ENCODE data around the gene ODF2. TPM values are rescaled to one million over a fixed set of nuclear protein-coding genes. Genes with fewer than 3 reads are reported as not detected.

Gene ODF2
- polyA plus RNA-seq, 2 of the 4 experiments (the other 2 are of a cell fraction), result 24.7 to 29.6 TPM

- WGBS (ENCODE audit: missing lambda C conversion rate), result 93% methylated on average over 7 of the region's 7 CpGs
- POLR2A ChIA-PET, result no interaction called here
- Histone ChIP-seq H3K4me3 (no peak overlapping the region), H3K4me2 (no peak overlapping the region), H3K4me1 (peaks cover 16% of the 10 kb centered on the region), H3K27ac (no peak overlapping the region), H3K9me3 (no peaks in the 10 kb centered on the region)
- CTCF ChIA-PET, result interaction anchor here (1.0 kb wide), 1 partner anchor 135 kb away, joined by 3 read pairs; no protein-coding TSS in a partner anchor
- FAIRE-seq (no peak), ATAC-seq (no peak), DNase-seq (ENCODE audit: low read depth in 1 of 2, low spot score in 1 of 2) (no peak)
- TF ChIP-seq PHF8 (IDR thresholded peaks at IDR 0.05; ENCODE audit: borderline replicate concordance, low read depth) (no peak), CHD2 (IDR thresholded peaks at IDR 0.05; ENCODE audit: low read length, partially characterized antibody) (no peak), NPAS2 (CRISPR knock-in tag; IDR thresholded peaks at IDR 0.05; ENCODE audit: borderline replicate concordance) (no peak), GATA3 (IDR thresholded peaks at IDR 0.05; ENCODE audit: borderline replicate concordance) (no peak), CHD4 (IDR thresholded peaks at IDR 0.05; ENCODE audit: borderline replicate concordance) (no peak), HOXA7 (CRISPR knock-in tag; IDR thresholded peaks at IDR 0.05) (no peak)
Observed at GRCh38 chr9:128548876-128549275, 93.1 kb downstream of the ODF2 start.

DNA sequence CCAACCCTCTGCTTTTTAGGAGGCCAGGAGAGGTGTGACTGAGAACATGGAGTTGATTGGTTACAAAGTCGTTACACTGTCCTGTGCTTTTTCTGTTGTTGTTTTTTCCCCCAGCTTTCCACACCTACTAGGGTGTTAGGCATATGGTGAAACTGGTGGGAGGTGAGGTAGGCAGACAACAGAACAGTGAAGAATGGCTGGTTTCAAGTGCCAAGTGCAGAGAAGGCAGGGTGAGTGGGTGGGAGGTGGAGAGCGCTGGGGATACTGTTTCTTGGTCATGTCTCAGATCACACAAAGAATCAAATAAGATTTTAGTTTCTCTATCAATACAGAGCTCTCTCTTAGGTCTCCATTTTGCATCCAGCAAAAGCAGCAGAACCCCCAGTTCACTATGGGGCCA is 94.4 kb downstream of the ODF2 start:
- CTCF ChIA-PET, result interaction anchor here (0.9 to 2.1 kb wide), 6 partner anchors 9 to 153 kb away, joined by 3 to 8 read pairs (median 4); partner anchors contain the start of gene GLE1
- FAIRE-seq (no peak), ATAC-seq (no peak), DNase-seq (ENCODE audit: low read depth in 1 of 2, low spot score in 1 of 2) (no peak)
- Histone ChIP-seq H3K27ac (peak overlapping the region in 1 of 2 experiments; percentile 95; a peak in 1 of 6 replicates), H3K4me3 (no peak overlapping the region), H3K9me3 (no peaks in the 10 kb centered on the region), H3K4me1 (peaks cover 29% of the 10 kb centered on the region), H3K4me2 (no peak overlapping the region)
- no peak for TF ChIP-seq HOXB13 (CRISPR knock-in tag; IDR thresholded peaks at IDR 0.05; ENCODE audit: low read depth)
- POLR2A ChIA-PET, result interaction anchor here (0.6 to 1.2 kb wide), 2 partner anchors 45 to 85 kb away, joined by 3 to 4 read pairs; no protein-coding TSS in a partner anchor
- 87% methylated on average over 2 of the region's 2 CpGs for WGBS (ENCODE audit: missing lambda C conversion rate)

Small RNA genes within 50 kb of the gene (small RNA-seq; reads per million reads assigned to genes)
- gene RNU7-171P, result 0 to 3.1 (median 0) reads per million in 6 experiments

Other genes starting within 250 kb of the ODF2 start
- gene GOLGA2, start 180.0 kb upstream of the ODF2 start, polyA plus RNA-seq (2011; rRNA removed), result 55.3 and 61.9 TPM in 2 replicates
- gene GOLGA2, start 180.0 kb upstream of the ODF2 start, polyA plus RNA-seq (2017; fragmentation: RNase III; extraction: RNeasy Plus Mini Kit Qiagen cat#74134 plus additional on column Dnase treatment), result 53.9 to 63.2 TPM (median 60.1 TPM) in 3 replicates
- 66.8 and 67.6 TPM in 2 replicates for gene SWI5, start 179.7 kb upstream of the ODF2 start, polyA plus RNA-seq (2011; rRNA removed)
- 45.3 to 49.3 TPM (median 45.6 TPM) in 3 replicates for gene SWI5, start 179.7 kb upstream of the ODF2 start, polyA plus RNA-seq (2017; fragmentation: RNase III; extraction: RNeasy Plus Mini Kit Qiagen cat#74134 plus additional on column Dnase treatment)
- 29.0 and 43.4 TPM in 2 replicates for gene TRUB2, start 133.6 kb upstream of the ODF2 start, polyA plus RNA-seq (2011; rRNA removed)
- 35.3 to 39.0 TPM (median 38.7 TPM) in 3 replicates for gene TRUB2, start 133.6 kb upstream of the ODF2 start, polyA plus RNA-seq (2017; fragmentation: RNase III; extraction: RNeasy Plus Mini Kit Qiagen cat#74134 plus additional on column Dnase treatment)
- 32.5 and 38.0 TPM in 2 replicates for gene COQ4, start 133.2 kb upstream of the ODF2 start, polyA plus RNA-seq (2011; rRNA removed)
- gene COQ4, start 133.2 kb upstream of the ODF2 start, polyA plus RNA-seq (2017; fragmentation: RNase III; extraction: RNeasy Plus Mini Kit Qiagen cat#74134 plus additional on column Dnase treatment), result 41.3 to 42.8 TPM (median 42.4 TPM) in 3 replicates
- gene SLC27A4, start 115.5 kb upstream of the ODF2 start, polyA plus RNA-seq (2011; rRNA removed), result 14.5 and 14.9 TPM in 2 replicates
- 26.1 to 27.0 TPM (median 26.4 TPM) in 3 replicates for gene SLC27A4, start 115.5 kb upstream of the ODF2 start, polyA plus RNA-seq (2017; fragmentation: RNase III; extraction: RNeasy Plus Mini Kit Qiagen cat#74134 plus additional on column Dnase treatment)
- 43.6 and 61.6 TPM in 2 replicates for gene URM1, start 84.6 kb upstream of the ODF2 start, polyA plus RNA-seq (2011; rRNA removed)
- 49.5 to 50.6 TPM (median 49.7 TPM) in 3 replicates for gene URM1, start 84.6 kb upstream of the ODF2 start, polyA plus RNA-seq (2017; fragmentation: RNase III; extraction: RNeasy Plus Mini Kit Qiagen cat#74134 plus additional on column Dnase treatment)
- 16.5 and 16.6 TPM in 2 replicates for gene CERCAM, start 35.1 kb upstream of the ODF2 start, polyA plus RNA-seq (2011; rRNA removed)
- gene CERCAM, start 35.1 kb upstream of the ODF2 start, polyA plus RNA-seq (2017; fragmentation: RNase III; extraction: RNeasy Plus Mini Kit Qiagen cat#74134 plus additional on column Dnase treatment), result 26.1 to 33.3 TPM (median 28.5 TPM) in 3 replicates
- 41.2 and 49.2 TPM in 2 replicates for gene GLE1, start 48.7 kb downstream of the ODF2 start, polyA plus RNA-seq (2011; rRNA removed)
- gene GLE1, start 48.7 kb downstream of the ODF2 start, polyA plus RNA-seq (2017; fragmentation: RNase III; extraction: RNeasy Plus Mini Kit Qiagen cat#74134 plus additional on column Dnase treatment), result 30.2 to 31.5 TPM (median 30.3 TPM) in 3 replicates
- gene SPTAN1, start 96.6 kb downstream of the ODF2 start, polyA plus RNA-seq (2011; rRNA removed), result 122 and 144 TPM in 2 replicates
- 104 to 128 TPM (median 107 TPM) in 3 replicates for gene SPTAN1, start 96.6 kb downstream of the ODF2 start, polyA plus RNA-seq (2017; fragmentation: RNase III; extraction: RNeasy Plus Mini Kit Qiagen cat#74134 plus additional on column Dnase treatment)
- gene DYNC2I2, start 200.8 kb downstream of the ODF2 start, polyA plus RNA-seq (2011; rRNA removed), result 57.3 and 62.8 TPM in 2 replicates
- gene DYNC2I2, start 200.8 kb downstream of the ODF2 start, polyA plus RNA-seq (2017; fragmentation: RNase III; extraction: RNeasy Plus Mini Kit Qiagen cat#74134 plus additional on column Dnase treatment), result 113 to 117 TPM (median 114 TPM) in 3 replicates
- 293 and 518 TPM in 2 replicates for gene SET, start 233.2 kb downstream of the ODF2 start, polyA plus RNA-seq (2011; rRNA removed)
- 538 to 546 TPM (median 544 TPM) in 3 replicates for gene SET, start 233.2 kb downstream of the ODF2 start, polyA plus RNA-seq (2017; fragmentation: RNase III; extraction: RNeasy Plus Mini Kit Qiagen cat#74134 plus additional on column Dnase treatment)
- gene PKN3, start 246.5 kb downstream of the ODF2 start, polyA plus RNA-seq (2011; rRNA removed), result 7.6 and 9.0 TPM in 2 replicates
- 14.1 to 16.7 TPM (median 16.3 TPM) in 3 replicates for gene PKN3, start 246.5 kb downstream of the ODF2 start, polyA plus RNA-seq (2017; fragmentation: RNase III; extraction: RNeasy Plus Mini Kit Qiagen cat#74134 plus additional on column Dnase treatment)